PC-9 (cell line): ENCODE results near the gene PITPNM3. TPM values are rescaled to one million over a fixed set of nuclear protein-coding genes. Genes with fewer than 3 reads are reported as not detected.

ENCODE experiments used
- BruUV-seq: library from RNA; stranded (reverse); fragments of 400-500 nt; replicated peaks from 2 replicates; lab custom pipeline; 2021; lab: Mats Ljungman, UMichigan
- CTCF ChIA-PET: fragments of 300-600 bp; sonication (Branson Sonifier 250); formaldehyde crosslinking; loops from one replicate; lab custom pipeline; 2022; ENCODE audit warnings: antibody characterized with exemption; lab: Charles Lee
- POLR2A ChIA-PET: fragments of 300-600 bp; sonication (Branson Sonifier 250); formaldehyde crosslinking; loops from one replicate; lab custom pipeline; 2022; ENCODE audit warnings: antibody characterized with exemption; ENCODE audit not compliant: unreplicated experiment; lab: Charles Lee
- DNase-seq, 2 experiments: peaks; one replicate each; pipeline versions ENCODE4 v3.0.0 to v3.0.0-alpha.2; 2015 to 2022; ENCODE audit warnings: mixed read lengths in 1 of 2
- H2AFZ ChIP-seq: fragments of 200-600 bp; sonication (generic); 2 replicates; pipeline ENCODE4 v1.8.1; 2017; ENCODE audit warnings: antibody characterized with exemption
- H3F3A ChIP-seq: fragments of 200-600 bp; sonication (generic); 2 replicates; pipeline ENCODE4 v1.8.1; 2017; ENCODE audit warnings: antibody characterized with exemption, mild to moderate bottlenecking, low read depth; ENCODE audit not compliant: insufficient read depth
- H3K27ac ChIP-seq: fragments of 200-600 bp; sonication (generic); 2 replicates; pipeline ENCODE4 v1.6.1; 2016; ENCODE audit warnings: mixed run types
- H3K27me3 ChIP-seq: fragments of 200-600 bp; sonication (generic); 2 replicates; pipeline ENCODE4 v1.6.1; 2016; ENCODE audit warnings: low read depth, mixed run types; ENCODE audit not compliant: insufficient read depth
- H3K36me3 ChIP-seq: fragments of 200-600 bp; sonication (generic); 2 replicates; pipeline ENCODE4 v1.6.1; 2016; ENCODE audit warnings: low read depth, mixed run types
- H3K4me1 ChIP-seq: fragments of 200-600 bp; sonication (generic); replicated peaks from 2 replicates; pipeline ENCODE4 v1.6.1; 2016; ENCODE audit warnings: mixed run types; ENCODE audit not compliant: insufficient read depth
- H3K4me2 ChIP-seq: fragments of 200-600 bp; sonication (generic); 2 replicates; pipeline ENCODE4 v1.6.1; 2017; ENCODE audit warnings: mixed run types
- H3K4me3 ChIP-seq: fragments of 200-600 bp; sonication (generic); 2 replicates; pipeline ENCODE4 v1.6.1; 2016; ENCODE audit warnings: mixed run types
- H3K79me2 ChIP-seq: fragments of 200-600 bp; sonication (generic); 2 replicates; pipeline ENCODE4 v1.6.1; 2017; ENCODE audit warnings: low read depth, mixed run types
- H3K9me2 ChIP-seq: fragments of 200-600 bp; sonication (generic); 2 replicates; pipeline ENCODE4 v1.8.1; 2017; ENCODE audit warnings: mild to moderate bottlenecking; ENCODE audit not compliant: insufficient read depth
- H3K9me3 ChIP-seq: fragments of 200-600 bp; sonication (generic); 2 replicates; pipeline ENCODE4 v1.8.1; 2016; ENCODE audit warnings: low read depth; ENCODE audit not compliant: insufficient read depth
- H4K20me1 ChIP-seq: fragments of 200-600 bp; sonication (generic); 2 replicates; pipeline ENCODE4 v1.8.1; 2017; ENCODE audit not compliant: insufficient read depth
- EZH2 ChIP-seq: fragments of 200-600 bp; sonication (generic); IDR thresholded peaks from 2 replicates; pipeline ENCODE4 v1.8.0; 2017; ENCODE audit warnings: antibody characterized with exemption, low read depth
- intact Hi-C: fragments of 100-400 bp; cut with micrococcal nuclease; formaldehyde crosslinking; loops from one replicate; pipeline ENCODE4 v1.10.0; 2022; ENCODE audit not compliant: unreplicated experiment
- total RNA-seq: library from RNA; stranded (reverse); gene quantifications from 2 replicates; pipeline ENCODE4 v1.2.3, GENCODE V29; 2021
- TF ChIP-seq, protein P1 (sequence below): fragments of 200-600 bp; sonication (generic); conservative IDR thresholded peaks from 2 replicates; pipeline ENCODE4 v1.6.1; 2017; ENCODE audit warnings: mixed run types, antibody characterized with exemption, mild to moderate bottlenecking, moderate library complexity

The PITPNM3 gene
- total RNA-seq, 1 experiment from 2014 or later, result 16.9 TPM

DNA sequence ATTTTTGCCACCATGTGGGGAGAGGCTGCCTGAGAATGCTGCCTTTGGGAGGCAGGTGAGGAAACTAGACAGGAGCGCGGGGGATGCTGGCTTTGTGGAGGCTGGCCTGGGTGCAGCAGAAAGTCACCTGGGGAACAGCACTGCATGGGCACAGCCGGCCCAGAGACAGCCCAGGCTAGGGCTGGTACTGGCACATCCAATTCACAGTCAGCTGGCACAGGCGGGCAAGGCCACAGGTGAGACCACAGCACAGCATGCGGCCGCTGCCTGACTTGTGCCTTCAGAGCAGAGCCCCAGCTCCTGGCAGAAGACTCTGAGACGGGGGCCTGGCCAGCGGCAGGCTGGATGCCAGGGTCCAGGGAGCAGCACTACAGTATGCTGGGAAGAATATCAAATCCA is 16.6 kb upstream of the PITPNM3 start:
- Histone ChIP-seq H3K79me2 (no peaks in the 10 kb centered on the region), H3K9me3 (no peaks in the 10 kb centered on the region), H4K20me1 (no peaks in the 10 kb centered on the region), H3K4me3 (no peak overlapping the region), H3K27me3 (no peaks in the 10 kb centered on the region), H3K36me3 (0 out of 2 replicates have a peak, but pooled peaks cover 7% of the 10 kb centered on the region), H3K4me1 (no peaks in the 10 kb centered on the region), H3K27ac (no peak overlapping the region), H3F3A (0 out of 2 replicates have a peak, but pooled peaks cover 7% of the 10 kb centered on the region), H3K4me2 (no peak overlapping the region), H3K9me2 (no peaks in the 10 kb centered on the region), H2AFZ (no peak overlapping the region)
- BruUV-seq, result no TSS peak
- TF ChIP-seq, protein P1, sequence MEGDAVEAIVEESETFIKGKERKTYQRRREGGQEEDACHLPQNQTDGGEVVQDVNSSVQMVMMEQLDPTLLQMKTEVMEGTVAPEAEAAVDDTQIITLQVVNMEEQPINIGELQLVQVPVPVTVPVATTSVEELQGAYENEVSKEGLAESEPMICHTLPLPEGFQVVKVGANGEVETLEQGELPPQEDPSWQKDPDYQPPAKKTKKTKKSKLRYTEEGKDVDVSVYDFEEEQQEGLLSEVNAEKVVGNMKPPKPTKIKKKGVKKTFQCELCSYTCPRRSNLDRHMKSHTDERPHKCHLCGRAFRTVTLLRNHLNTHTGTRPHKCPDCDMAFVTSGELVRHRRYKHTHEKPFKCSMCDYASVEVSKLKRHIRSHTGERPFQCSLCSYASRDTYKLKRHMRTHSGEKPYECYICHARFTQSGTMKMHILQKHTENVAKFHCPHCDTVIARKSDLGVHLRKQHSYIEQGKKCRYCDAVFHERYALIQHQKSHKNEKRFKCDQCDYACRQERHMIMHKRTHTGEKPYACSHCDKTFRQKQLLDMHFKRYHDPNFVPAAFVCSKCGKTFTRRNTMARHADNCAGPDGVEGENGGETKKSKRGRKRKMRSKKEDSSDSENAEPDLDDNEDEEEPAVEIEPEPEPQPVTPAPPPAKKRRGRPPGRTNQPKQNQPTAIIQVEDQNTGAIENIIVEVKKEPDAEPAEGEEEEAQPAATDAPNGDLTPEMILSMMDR, result no peak
- TF ChIP-seq EZH2, result no peak
- intact Hi-C loops, result no loop called here
- no peak for DNase-seq
- POLR2A ChIA-PET, result no interaction called here
- CTCF ChIA-PET, result interaction anchor here (0.6 kb wide), 1 partner anchor 1267 kb away, joined by 4 read pairs; no protein-coding TSS in a partner anchor

DNA sequence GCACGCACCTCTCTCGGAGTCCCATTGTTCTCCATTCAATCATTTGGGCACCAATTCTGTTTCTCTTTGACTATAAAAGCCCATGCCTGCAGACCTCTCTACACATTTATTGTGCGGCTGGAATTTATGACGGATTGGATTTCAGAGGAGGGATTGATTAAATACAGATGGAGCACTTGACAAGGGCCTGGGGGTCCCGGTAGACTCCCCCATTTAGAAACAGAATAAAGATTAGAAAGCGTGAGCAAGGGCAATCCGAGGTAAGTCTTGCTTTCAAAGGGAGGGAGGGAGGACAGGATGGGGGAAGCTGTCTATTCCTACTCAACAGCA is 15.1 kb upstream of the PITPNM3 start:
- H3K9me2 ChIP-seq, result no peaks in the 10 kb centered on the region
- DNase-seq, result no peak
- no peaks in the 10 kb centered on the region for H4K20me1 ChIP-seq
- no peak overlapping the region for H2AFZ ChIP-seq
- CTCF ChIA-PET, result no interaction called here
- H3K27me3 ChIP-seq, result no peaks in the 10 kb centered on the region
- intact Hi-C loops, result no loop called here
- H3K27ac ChIP-seq, result no peak overlapping the region
- H3K4me2 ChIP-seq, result no peak overlapping the region
- H3F3A ChIP-seq, result 0 out of 2 replicates have a peak, but pooled peaks cover 7% of the 10 kb centered on the region
- H3K4me1 ChIP-seq, result peaks cover 7% of the 10 kb centered on the region; the same call in 1 of the 2 replicates
- POLR2A ChIA-PET, result interaction anchor here (0.5 kb wide), 1 partner anchor 80 kb away, joined by 3 read pairs; the partner anchor contains the start of genes C17orf100 and MED31
- H3K4me3 ChIP-seq, result no peak overlapping the region
- no peaks in the 10 kb centered on the region for H3K9me3 ChIP-seq
- BruUV-seq, result no TSS peak
- H3K79me2 ChIP-seq, result no peaks in the 10 kb centered on the region
- H3K36me3 ChIP-seq, result no peaks in the 10 kb centered on the region
- TF ChIP-seq EZH2, result no peak
- TF ChIP-seq, protein P1, result no peak

DNA sequence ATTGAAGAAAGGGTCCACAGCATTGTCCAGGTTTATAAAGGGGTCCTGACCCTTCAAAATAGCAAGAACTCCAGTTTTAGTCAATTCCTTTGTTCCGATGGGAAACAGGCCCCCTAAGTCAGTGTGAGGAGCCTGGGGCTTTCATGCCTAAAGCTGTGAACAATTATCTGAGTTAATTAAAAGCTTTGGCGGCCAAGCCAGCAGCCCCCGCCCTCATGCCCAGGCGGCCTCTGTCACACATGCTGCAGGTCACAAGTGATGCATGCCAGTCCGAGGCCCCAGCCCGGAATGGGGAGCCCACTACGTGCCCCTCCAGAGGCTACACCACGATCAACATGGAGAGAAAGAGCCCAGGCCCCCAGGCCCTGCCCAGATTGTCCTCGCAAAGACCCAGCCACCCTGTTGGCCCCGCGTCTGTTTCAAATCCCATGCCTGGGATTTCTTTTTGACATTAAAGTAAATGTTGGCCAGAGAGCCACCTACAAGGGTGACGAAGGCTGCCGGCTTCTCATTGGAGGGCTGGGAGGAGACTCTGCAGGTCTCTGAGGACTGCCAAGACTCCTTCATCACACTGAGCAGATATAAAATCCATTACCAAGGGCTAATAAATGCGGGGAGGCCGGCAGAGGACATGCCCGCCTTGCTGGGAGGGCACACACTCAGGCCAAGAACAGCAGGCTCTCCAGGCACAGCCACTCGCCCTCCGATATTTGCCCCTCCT is 14.5 kb upstream of the PITPNM3 start:
- no peak for DNase-seq
- no peak overlapping the region for H3K4me2 ChIP-seq
- H3F3A ChIP-seq, result 0 out of 2 replicates have a peak, but pooled peaks cover 7% of the 10 kb centered on the region
- no peaks in the 10 kb centered on the region for H3K36me3 ChIP-seq
- no TSS peak for BruUV-seq
- intact Hi-C loops, result no loop called here
- TF ChIP-seq, protein P1, result no peak
- TF ChIP-seq EZH2, result no peak
- H2AFZ ChIP-seq, result no peak overlapping the region
- POLR2A ChIA-PET, result interaction anchor here (0.5 kb wide), 1 partner anchor 80 kb away, joined by 3 read pairs; the partner anchor contains the start of genes C17orf100 and MED31
- H3K4me1 ChIP-seq, result peaks cover 7% of the 10 kb centered on the region; the same call in 1 of the 2 replicates
- H3K4me3 ChIP-seq, result no peak overlapping the region
- no peaks in the 10 kb centered on the region for H4K20me1 ChIP-seq
- CTCF ChIA-PET, result no interaction called here
- H3K9me3 ChIP-seq, result no peaks in the 10 kb centered on the region
- no peaks in the 10 kb centered on the region for H3K27me3 ChIP-seq
- no peak overlapping the region for H3K27ac ChIP-seq
- H3K79me2 ChIP-seq, result no peaks in the 10 kb centered on the region
- H3K9me2 ChIP-seq, result no peaks in the 10 kb centered on the region
